ENCODE measurements around the gene AMOT.
"Not testable (repeated sequence)": the region's sequence is repeated elsewhere in the genome, so short reads cannot be mapped to it uniquely, and the experiment has no call there.

Gene AMOT

GRCh38 chrX:112840382-112841113 is at the start of gene AMOT:
Gene AMOT (minus strand): TSS chrX:112840831. CDS start chrX:112823126, 17,705 bp downstream.
- DNase-seq (ENCODE audit: low spot score) = peak; percentile 74

GRCh38 chrX:112889400-112889799 is 48.8 kb upstream of the AMOT start:
- no peak for DNase-seq (ENCODE audit: low spot score)

- peak; percentile 8 for DNase-seq (ENCODE audit: low spot score)
Observed at GRCh38 chrX:112888916-112889315, 48.3 kb upstream of the AMOT start.

- DNase-seq (ENCODE audit: low spot score) = no peak
Observed at GRCh38 chrX:112877771-112878173, 37.1 kb upstream of the AMOT start.

GRCh38 chrX:112874614-112875013 is 34.0 kb upstream of the AMOT start:
- no peak for DNase-seq (ENCODE audit: low spot score)

GRCh38 chrX:112874175-112874574 is 33.5 kb upstream of the AMOT start:
- DNase-seq (ENCODE audit: low spot score) = no peak

- no peak for DNase-seq (ENCODE audit: low spot score)
Observed at GRCh38 chrX:112868586-112868985, 28.0 kb upstream of the AMOT start.

- no peak for DNase-seq (ENCODE audit: low spot score)
Observed at GRCh38 chrX:112867570-112867969, 26.9 kb upstream of the AMOT start.

- peak; percentile 9 for DNase-seq (ENCODE audit: low spot score)
Observed at GRCh38 chrX:112866175-112866574, 25.5 kb upstream of the AMOT start.

GRCh38 chrX:112865464-112866025 is 24.9 kb upstream of the AMOT start:
- DNase-seq (ENCODE audit: low spot score) = no peak

GRCh38 chrX:112863850-112864249 is 23.2 kb upstream of the AMOT start:
- no peak for DNase-seq (ENCODE audit: low spot score)

GRCh38 chrX:112857478-112857878 is 16.8 kb upstream of the AMOT start:
- no peak for DNase-seq (ENCODE audit: low spot score)

GRCh38 chrX:112854901-112855300 is 14.3 kb upstream of the AMOT start:
- DNase-seq (ENCODE audit: low spot score) = not testable (repeated sequence)

- DNase-seq (ENCODE audit: low spot score) = no peak
Observed at GRCh38 chrX:112852851-112853250, 12.2 kb upstream of the AMOT start.

- peak; percentile 32 for DNase-seq (ENCODE audit: low spot score)
Observed at GRCh38 chrX:112851806-112852205, 11.2 kb upstream of the AMOT start.

GRCh38 chrX:112851161-112851779 is 10.6 kb upstream of the AMOT start:
- DNase-seq (ENCODE audit: low spot score) = no peak

GRCh38 chrX:112849016-112849415 is 8.4 kb upstream of the AMOT start:
- DNase-seq (ENCODE audit: low spot score) = peak; percentile 15

- no peak for DNase-seq (ENCODE audit: low spot score)
Observed at GRCh38 chrX:112846782-112847181, 6.2 kb upstream of the AMOT start.

- no peak for DNase-seq (ENCODE audit: low spot score)
Observed at GRCh38 chrX:112846187-112846586, 5.6 kb upstream of the AMOT start.

- DNase-seq (ENCODE audit: low spot score) = no peak
Observed at GRCh38 chrX:112844250-112844649, 3.6 kb upstream of the AMOT start.

- no peak for DNase-seq (ENCODE audit: low spot score)
Observed at GRCh38 chrX:112841820-112842157, 1.2 kb upstream of the AMOT start.

GRCh38 chrX:112841114-112841819 is 636 bp upstream of the AMOT start:
- DNase-seq (ENCODE audit: low spot score) = peak; percentile 92

GRCh38 chrX:112839856-112840255 is 775 bp downstream of the AMOT start:
- DNase-seq (ENCODE audit: low spot score) = no peak
